Measurements from ENCODE around the gene OR5AU1.

- TF ChIP-seq CTCF (IDR thresholded peaks at IDR 0.05) = no peak
- TF ChIP-seq POLR2A (IDR thresholded peaks at IDR 0.05; ENCODE audit: low read length) = no peak
- no peak for TF ChIP-seq SREBF2 (IDR thresholded peaks at IDR 0.05)
- no peak for TF ChIP-seq REST (IDR thresholded peaks at IDR 0.05)
- TF ChIP-seq, protein P1, sequence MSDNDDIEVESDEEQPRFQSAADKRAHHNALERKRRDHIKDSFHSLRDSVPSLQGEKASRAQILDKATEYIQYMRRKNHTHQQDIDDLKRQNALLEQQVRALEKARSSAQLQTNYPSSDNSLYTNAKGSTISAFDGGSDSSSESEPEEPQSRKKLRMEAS (IDR thresholded peaks at IDR 0.05) = no peak
- no peak for TF ChIP-seq HDAC2 (IDR thresholded peaks at IDR 0.05)
- no peak for TF ChIP-seq SMC3 (IDR thresholded peaks at IDR 0.05)
Observed at GRCh38 chr14:21121122-21121521, 34.7 kb downstream of the OR5AU1 start.
